ENCODE data around the gene KRT77.

Gene KRT77

DNA sequence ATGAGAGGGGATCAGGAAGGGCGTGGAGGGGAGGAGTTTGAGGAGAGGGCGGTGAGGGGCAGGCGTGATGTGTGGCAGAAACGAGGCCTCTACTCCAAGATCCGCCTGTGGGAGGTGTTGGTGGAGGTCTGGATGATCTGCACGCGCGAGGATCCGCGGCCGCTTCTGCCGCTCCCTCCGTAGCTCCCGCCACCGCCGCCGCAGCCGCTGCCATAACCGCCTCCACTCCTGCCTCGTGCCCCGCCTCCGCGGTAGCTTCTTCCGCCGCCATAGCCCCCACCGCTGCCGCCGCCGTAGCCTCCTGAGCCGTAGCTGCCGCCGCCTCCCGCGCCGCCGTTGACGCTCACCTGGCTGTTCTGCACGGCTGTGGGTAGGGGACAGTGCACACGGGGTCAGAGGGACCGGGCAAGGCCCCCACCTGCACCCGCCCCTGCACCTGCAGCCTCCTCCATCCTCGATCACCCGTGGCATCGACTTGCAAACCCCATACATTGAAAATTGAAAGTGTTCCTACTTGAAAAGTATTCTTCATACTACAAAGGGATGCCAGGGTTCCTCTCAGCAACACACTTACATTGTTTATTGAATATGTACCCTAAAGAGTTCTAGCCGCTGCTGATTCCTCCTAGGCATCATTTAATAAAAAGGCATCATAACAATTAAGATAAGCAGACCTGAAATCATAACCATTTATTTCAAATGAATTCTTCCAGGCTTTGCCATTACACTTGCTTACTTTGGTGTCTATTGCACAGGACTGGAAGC lies 12.1 kb downstream of the KRT77 start:
- DNase-seq, result no peak

- no peak for DNase-seq
These were observed 12.8 kb downstream of the KRT77 start for GRCh38 chr12:52690351-52691075.

DNA sequence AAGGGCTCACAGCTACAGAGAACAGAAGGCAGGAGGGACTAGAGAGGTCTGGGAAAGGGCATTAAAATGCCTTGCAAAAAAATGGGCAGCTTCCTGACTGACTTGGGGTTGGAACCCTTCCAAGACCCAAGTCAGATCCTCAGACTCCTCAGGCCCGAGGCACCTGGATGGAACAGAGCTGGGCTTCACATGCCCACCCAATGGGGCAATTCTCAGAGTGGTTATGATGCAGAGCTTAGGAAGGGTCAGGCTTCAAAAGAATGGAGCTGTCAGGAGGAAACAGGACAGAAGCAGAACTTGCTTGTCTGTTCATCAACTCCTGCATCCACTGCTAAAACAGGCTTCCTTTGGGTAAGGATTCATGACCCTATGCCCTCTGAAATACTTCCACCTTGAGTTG lies 13.4 kb downstream of the KRT77 start:
- no peak for DNase-seq

GRCh38 chr12:52689239-52689638 lies 14.1 kb downstream of the KRT77 start:
- DNase-seq, result no peak

- DNase-seq, result no peak
These were observed 14.8 kb downstream of the KRT77 start for GRCh38 chr12:52688481-52688880.

- no peak for DNase-seq
These were observed 15.6 kb downstream of the KRT77 start for GRCh38 chr12:52687497-52688385.

DNA sequence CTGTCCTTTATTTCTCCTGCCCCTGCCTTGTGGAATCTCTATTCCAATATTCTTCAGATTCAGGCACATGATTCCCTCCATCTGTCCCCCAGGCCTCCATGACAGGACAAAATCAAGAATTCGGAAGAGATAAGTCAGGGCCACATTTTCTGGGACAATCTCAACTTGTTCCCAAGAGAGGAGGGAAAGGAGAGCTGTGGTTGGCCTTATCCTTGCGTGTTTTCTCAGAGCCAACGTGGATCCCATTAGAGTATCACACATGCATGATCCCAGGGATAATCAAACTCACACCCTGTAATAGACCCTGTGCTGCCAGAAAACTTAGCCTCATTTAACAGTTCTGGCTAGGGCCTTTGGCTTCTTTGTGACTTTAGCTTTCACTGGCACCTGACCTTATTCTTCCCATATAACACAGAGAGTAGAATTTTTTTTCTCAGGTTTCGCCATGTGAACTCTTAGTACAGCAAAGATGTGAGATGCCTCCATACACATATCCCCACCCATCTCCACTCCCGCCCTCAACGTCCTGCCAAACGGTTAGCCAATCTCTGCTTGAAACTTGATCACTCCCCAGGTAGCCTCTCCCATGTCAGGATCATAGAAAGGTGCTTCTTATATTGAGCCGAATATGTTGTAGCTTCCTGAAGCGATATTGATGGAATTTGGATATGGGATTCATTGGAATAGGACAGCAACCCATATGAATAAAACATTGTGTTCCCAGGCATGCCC lies 16.4 kb downstream of the KRT77 start:
- no peak for DNase-seq

DNA sequence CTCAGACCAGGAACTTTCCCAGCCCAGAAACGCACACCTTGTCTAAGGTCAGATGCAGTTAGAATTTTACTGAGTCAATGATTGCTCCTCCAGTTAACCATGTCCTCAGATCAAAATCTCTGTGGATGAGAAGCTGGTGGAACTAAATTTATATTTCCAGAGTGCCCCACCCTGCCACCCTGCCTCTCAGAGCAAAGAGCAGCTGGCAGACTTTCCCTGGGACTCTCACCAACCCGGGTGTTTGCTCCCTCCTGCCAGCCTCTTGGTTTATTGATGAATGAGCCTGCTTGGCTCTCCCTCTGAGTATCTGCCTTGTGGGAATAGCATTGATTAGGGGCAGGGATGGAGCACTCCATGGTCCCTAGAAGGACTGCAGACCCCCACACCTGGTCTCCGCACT lies 17.3 kb downstream of the KRT77 start:
- no peak for DNase-seq

DNA sequence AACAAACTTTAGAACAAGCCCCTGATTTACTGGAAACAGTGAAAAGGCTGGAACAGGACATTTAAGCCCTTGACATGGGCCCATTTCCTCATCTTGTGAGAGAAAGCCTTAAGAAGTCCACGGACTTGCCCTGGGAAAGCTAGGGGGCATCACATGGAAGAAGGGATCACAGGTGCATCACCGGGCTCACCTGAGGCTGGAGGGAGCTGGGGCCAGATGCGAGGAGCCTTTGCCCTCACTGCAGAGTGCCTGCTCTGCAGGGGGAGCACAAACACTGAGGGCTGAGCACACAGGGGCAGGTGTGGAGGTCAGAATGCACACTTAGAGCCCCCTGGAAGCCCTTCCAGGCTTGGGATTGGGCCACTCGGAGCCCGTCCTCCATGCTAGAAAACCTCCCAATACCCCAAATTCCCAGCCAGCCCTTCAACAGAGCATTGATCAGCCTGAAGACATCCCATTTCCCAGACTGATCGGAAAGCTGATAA lies 17.9 kb downstream of the KRT77 start:
- DNase-seq, result no peak

- no peak for DNase-seq
These were observed 18.9 kb downstream of the KRT77 start for GRCh38 chr12:52684431-52684830.

DNA sequence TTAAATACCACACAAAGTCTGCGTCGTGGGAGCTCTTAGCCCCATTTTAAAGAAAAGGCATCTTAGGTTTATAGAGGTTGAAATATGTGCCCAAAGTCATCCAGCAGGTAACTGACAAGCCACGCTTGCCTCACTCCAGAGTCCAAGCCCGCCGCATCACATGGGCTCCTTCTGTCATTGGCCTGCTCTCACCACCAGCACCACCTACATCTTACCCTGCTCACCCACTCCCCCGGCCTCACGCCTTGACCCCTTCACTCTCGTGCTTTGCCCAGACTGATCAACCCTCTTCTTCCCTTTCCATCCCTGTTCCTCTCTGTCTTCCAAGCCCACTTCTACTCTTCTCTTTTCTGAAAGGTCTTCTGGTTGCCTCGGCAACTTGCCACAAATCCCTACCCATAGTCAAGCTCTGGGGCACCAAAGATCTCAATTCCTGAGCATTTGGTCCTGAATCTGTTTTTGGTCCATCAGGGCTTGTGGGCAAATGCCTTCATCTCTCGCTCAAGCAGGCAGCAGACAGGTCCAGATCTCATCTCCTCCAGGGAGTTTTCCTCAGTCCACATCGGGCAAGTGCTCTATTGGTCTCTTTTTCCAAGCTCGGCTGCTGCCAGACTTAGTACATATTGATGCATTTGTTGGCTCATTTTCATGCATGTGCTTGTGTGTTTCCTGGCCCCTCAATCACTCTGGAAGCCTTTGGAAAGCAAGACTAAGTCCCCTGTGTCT lies 19.6 kb downstream of the KRT77 start:
- DNase-seq, result no peak

GRCh38 chr12:52682938-52683574 lies 20.3 kb downstream of the KRT77 start:
- no peak for DNase-seq

GRCh38 chr12:52682381-52682660 lies 21.0 kb downstream of the KRT77 start:
- DNase-seq, result no peak

GRCh38 chr12:52681526-52682380 lies 21.6 kb downstream of the KRT77 start:
- DNase-seq, result no peak

DNA sequence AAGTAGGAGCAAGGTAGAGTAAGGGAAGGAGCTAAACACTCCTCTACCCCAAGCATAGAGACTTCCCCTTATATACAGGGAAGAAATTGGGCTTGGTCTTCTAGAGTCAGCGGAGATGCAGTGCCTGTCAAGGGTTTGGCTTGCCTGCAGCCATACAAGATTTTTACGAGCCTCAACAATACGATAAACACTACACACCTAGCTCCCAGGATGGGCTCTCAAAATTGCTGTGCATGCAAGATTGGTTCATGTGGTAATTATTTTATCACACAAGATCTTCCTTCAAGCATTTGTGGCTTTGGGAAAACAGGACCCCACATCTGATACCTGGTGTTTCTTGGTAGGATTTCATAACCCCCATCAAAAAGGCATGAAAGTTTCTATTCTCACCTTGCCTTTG lies 23.0 kb downstream of the KRT77 start, which contains the start of gene KRT1:
TSS of gene KRT1 (minus strand) at position 45 of the 400 bp plus-strand sequence. CDS start 59 bp downstream, outside the sequence.
- no peak for DNase-seq

DNA sequence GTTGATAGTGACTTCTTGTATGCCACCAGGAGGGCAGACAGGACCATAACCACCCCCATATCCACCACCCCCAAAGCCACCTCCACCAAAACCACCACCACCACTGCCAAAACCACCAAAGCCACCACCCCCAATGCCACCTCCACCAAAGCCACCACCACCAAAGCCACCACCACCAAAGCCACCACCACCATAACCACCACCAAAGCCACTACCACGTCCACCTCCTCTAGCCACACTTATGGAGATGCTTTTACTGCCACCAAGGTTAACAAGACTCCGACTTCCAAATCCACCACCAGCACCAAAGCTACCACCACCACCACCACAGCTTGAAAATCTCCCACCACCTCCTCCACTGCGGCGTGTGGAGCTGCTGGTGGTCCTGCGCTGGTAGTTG lies 23.4 kb downstream of the KRT77 start:
- no peak for DNase-seq

- no peak for DNase-seq
These were observed 25.7 kb downstream of the KRT77 start for GRCh38 chr12:52677671-52678070.

DNA sequence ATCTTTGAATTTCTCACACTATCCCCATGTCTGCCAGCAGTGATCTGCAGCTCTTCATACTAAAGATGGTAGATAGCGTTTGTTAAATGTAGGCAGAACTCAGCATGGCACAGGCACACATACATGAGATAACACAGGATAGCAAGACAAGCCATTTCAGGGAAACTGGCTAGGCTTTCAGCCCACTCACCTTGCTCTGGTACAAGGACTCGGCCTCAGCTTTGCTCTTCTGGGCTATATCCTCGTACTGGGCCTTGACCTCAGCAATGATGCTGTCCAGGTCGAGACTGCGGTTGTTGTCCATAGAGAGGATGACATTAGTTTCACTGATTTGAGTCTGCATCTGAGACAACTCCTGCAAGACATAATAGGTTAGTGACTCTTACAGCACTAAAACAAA lies 26.2 kb downstream of the KRT77 start:
- no peak for DNase-seq

DNA sequence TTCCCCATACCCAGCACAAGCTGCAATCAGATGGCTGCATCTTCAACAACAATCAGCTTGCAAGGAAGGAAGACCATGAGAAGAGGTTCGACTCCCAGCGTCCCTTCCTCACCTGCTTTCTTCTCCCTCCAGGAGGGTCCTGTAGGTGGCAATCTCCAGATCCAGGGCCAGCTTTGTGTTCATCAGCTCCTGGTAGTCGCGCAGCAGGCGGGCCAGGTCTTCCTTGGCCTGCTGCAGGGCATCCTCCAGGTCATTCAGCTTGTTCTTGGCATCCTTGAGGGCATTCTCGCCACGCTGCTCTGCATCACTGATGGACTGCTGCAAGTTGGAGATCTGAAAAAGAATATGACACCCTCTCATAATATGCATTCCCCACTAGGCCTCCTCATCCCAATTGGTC lies 27.2 kb downstream of the KRT77 start:
- DNase-seq, result no peak

DNA sequence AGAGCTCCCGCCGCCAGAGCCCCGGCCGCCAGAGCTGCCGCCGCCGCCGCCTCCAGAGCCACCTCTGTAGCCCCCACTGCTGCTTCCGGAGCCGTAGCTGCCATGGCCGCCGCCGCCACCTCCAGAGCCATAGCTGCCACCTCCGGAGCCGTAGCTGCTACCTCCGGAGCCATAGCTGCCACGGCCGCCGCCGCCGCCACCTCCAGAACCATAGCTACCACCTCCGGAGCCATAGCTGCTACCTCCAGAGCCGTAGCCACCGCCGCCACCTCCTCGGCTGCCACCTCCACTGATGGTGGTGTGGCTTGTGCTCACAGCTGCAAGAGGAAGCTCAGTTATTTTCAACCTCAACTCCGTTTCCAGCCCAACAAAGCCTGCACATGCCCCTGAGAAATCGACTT lies 28.0 kb downstream of the KRT77 start:
- no peak for DNase-seq

- no peak for DNase-seq
These were observed 28.9 kb downstream of the KRT77 start for GRCh38 chr12:52674433-52674775.
